ENCODE measurements around the gene FBF1.

DNA sequence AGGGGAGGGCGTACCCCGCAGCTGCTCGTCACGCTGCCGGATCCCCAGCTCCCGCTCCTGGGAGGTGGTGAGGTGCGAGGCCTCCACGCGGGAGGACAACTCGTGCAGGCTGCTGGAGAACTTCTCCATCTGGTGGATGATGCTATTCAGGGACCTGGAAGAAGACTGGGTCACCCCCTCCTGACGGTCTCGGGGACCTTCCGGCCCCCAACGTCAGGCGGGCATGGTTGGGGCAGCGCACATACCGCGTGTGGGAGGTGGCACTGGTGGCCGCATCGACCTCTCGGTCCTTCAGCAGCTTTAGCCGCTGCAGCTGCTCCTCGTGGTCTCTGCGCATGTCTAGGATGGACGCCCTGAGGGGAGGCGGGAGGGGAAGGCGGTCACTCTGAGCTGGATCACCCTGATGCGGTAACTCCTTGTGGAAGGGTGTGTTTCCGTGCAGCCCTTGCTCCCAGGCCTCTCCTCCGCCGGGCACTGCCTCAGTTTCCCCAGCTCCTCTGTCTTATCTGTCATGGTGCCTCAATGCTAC lies 22.9 kb downstream of the FBF1 start:
- no peak for TF ChIP-seq POLR2A (IDR thresholded peaks at IDR 0.05)
- TF ChIP-seq, protein P1, sequence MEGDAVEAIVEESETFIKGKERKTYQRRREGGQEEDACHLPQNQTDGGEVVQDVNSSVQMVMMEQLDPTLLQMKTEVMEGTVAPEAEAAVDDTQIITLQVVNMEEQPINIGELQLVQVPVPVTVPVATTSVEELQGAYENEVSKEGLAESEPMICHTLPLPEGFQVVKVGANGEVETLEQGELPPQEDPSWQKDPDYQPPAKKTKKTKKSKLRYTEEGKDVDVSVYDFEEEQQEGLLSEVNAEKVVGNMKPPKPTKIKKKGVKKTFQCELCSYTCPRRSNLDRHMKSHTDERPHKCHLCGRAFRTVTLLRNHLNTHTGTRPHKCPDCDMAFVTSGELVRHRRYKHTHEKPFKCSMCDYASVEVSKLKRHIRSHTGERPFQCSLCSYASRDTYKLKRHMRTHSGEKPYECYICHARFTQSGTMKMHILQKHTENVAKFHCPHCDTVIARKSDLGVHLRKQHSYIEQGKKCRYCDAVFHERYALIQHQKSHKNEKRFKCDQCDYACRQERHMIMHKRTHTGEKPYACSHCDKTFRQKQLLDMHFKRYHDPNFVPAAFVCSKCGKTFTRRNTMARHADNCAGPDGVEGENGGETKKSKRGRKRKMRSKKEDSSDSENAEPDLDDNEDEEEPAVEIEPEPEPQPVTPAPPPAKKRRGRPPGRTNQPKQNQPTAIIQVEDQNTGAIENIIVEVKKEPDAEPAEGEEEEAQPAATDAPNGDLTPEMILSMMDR (IDR thresholded peaks at IDR 0.05) = no peak

All from adrenal gland (tissue), 5 donors.